GM12878 (cell line): Measurements from ENCODE around the gene SKA1. TPM values are rescaled to one million over a fixed set of nuclear protein-coding genes. Genes with fewer than 3 reads are reported as not detected.

Source experiments
- ATAC-seq: fragments of 200-7000 bp; cut with Tn5 transposase; 3 replicates; pipeline ENCODE4 v1.9.1; 2020; ENCODE audit warnings: mild to moderate bottlenecking, moderate library complexity
- BruUV-seq: library from RNA; stranded (reverse); fragments of 400-500 nt; replicated peaks from 2 replicates; lab custom pipeline; 2021; lab: Mats Ljungman, UMichigan
- CTCF ChIA-PET: fragments of 300-600 bp; sonication (Branson Sonifier 250); formaldehyde crosslinking; extraction: SDS; loops from one replicate; lab custom pipeline; 2021; ENCODE audit warnings: inconsistent platforms; lab: Yijun Ruan, JAX
- POLR2A ChIA-PET: fragments of 350-600 bp; formaldehyde crosslinking; extraction: SDS; loops from one replicate; lab custom pipeline; 2021; ENCODE audit warnings: inconsistent platforms; lab: Charles Lee
- RAD21 ChIA-PET: fragments of 300-600 bp; sonication (Branson Sonifier 250); formaldehyde crosslinking; loops from one replicate; lab custom pipeline; 2023; ENCODE audit warnings: antibody characterized with exemption; ENCODE audit not compliant: unreplicated experiment; lab: Charles Lee
- SMC1A ChIA-PET: fragments of 300-600 bp; sonication (Branson Sonifier 250); formaldehyde crosslinking; loops from one replicate; lab custom pipeline; 2023; ENCODE audit not compliant: unreplicated experiment, uncharacterized antibody; lab: Charles Lee
- DNase-seq: peaks from one replicate; pipeline ENCODE4 v3.0.0-alpha.2; 2011; ENCODE audit warnings: low read depth, low spot score
- FAIRE-seq: peaks from 3 replicates; lab custom pipeline; 2011; peaks lifted over from hg19 to GRCh38; lab: Jason Lieb, UNC
- H2AFZ ChIP-seq: 2 replicates; pipeline ENCODE4 v1.6.0; 2011; ENCODE audit warnings: low read depth, low read length, control low read depth; ENCODE audit not compliant: control insufficient read depth
- H3K27ac ChIP-seq: 2 replicates; pipeline ENCODE4 v1.5.1; 2011; ENCODE audit warnings: control low read depth; ENCODE audit not compliant: control insufficient read depth, insufficient read depth
- H3K27me3 ChIP-seq, 2 experiments: replicated peaks in 1 of 2; 2 replicates each; pipeline versions ENCODE4 v1.6.0 to v1.6.1; 2011; ENCODE audit warnings: low read length in 1 of 2; ENCODE audit not compliant: control insufficient read depth in 2 of 2, insufficient read depth in 2 of 2
- H3K36me3 ChIP-seq, 2 experiments: 2 replicates each; pipeline ENCODE4 v1.5.1; 2011; ENCODE audit warnings: low read length in 1 of 2; ENCODE audit not compliant: control insufficient read depth in 2 of 2, insufficient read depth in 2 of 2
- H3K4me1 ChIP-seq: 2 replicates; pipeline ENCODE4 v1.6.1; 2011; ENCODE audit warnings: mild to moderate bottlenecking, low read length, moderate library complexity, mixed read lengths; ENCODE audit not compliant: control insufficient read depth, insufficient read depth
- H3K4me2 ChIP-seq: 2 replicates; pipeline ENCODE4 v1.6.0; 2011; ENCODE audit warnings: control low read depth; ENCODE audit not compliant: control insufficient read depth, insufficient read depth
- H3K4me3 ChIP-seq: fragments of 200-600 bp; sonication (generic); 2 replicates; pipeline ENCODE4 v1.5.1; 2016
- H3K79me2 ChIP-seq: 2 replicates; pipeline ENCODE4 v1.6.0; 2011; ENCODE audit warnings: low read length; ENCODE audit not compliant: control insufficient read depth, insufficient read depth
- H3K9ac ChIP-seq: 2 replicates; pipeline ENCODE4 v1.8.0; 2011; ENCODE audit warnings: low read length, control low read depth, mixed read lengths; ENCODE audit not compliant: control insufficient read depth, insufficient read depth
- H3K9me3 ChIP-seq: replicated peaks from 3 replicates; pipeline ENCODE4 v1.5.1; 2011; ENCODE audit warnings: mild to moderate bottlenecking, low read length; ENCODE audit not compliant: control insufficient read depth, insufficient read depth
- H4K20me1 ChIP-seq: 2 replicates; pipeline ENCODE4 v1.6.0; 2011; ENCODE audit not compliant: control insufficient read depth, insufficient read depth
- BCL11A ChIP-seq: IDR thresholded peaks from 2 replicates; pipeline ENCODE4 v1.6.1; 2011; ENCODE audit warnings: low read depth, low read length
- BRCA1 ChIP-seq: IDR thresholded peaks from 2 replicates; pipeline ENCODE4 v1.6.1; 2011; ENCODE audit warnings: low read depth, low read length, improper control_type of control experiment
- CHD1 ChIP-seq: IDR thresholded peaks from 2 replicates; pipeline ENCODE4 v1.6.1; 2012; ENCODE audit warnings: low read depth, low read length, improper control_type of control experiment
- CREB1 ChIP-seq: IDR thresholded peaks from 2 replicates; pipeline ENCODE4 v1.6.1; 2012; ENCODE audit warnings: low read depth, mild to moderate bottlenecking, inconsistent platforms
- ESRRA ChIP-seq: IDR thresholded peaks from 2 replicates; pipeline ENCODE4 v1.6.1; 2012; ENCODE audit warnings: mild to moderate bottlenecking, low read length, improper control_type of control experiment
- EZH2 ChIP-seq: IDR thresholded peaks from 2 replicates; pipeline ENCODE4 v1.6.1; 2012; ENCODE audit warnings: low read depth, mild to moderate bottlenecking, control low read depth, inconsistent platforms, low read length, borderline replicate concordance; ENCODE audit not compliant: control insufficient read depth
- HDAC6 ChIP-seq: fragments of 200-600 bp; sonication (generic); IDR thresholded peaks from one replicate; pipeline ENCODE4 v1.8.0; 2017; ENCODE audit warnings: antibody characterized with exemption; ENCODE audit not compliant: unreplicated experiment
- KAT2A ChIP-seq: conservative IDR thresholded peaks from 2 replicates; pipeline ENCODE4 v1.6.1; 2011; ENCODE audit warnings: low read depth, low read length; ENCODE audit not compliant: control insufficient read depth
- MYC ChIP-seq: IDR thresholded peaks from 2 replicates; pipeline ENCODE4 v1.6.1; 2011; ENCODE audit warnings: mild to moderate bottlenecking, low read length, moderate library complexity, inconsistent platforms; ENCODE audit not compliant: insufficient read depth, insufficient replicate concordance, insufficient read length, severe bottlenecking
- POU2F2 ChIP-seq: IDR thresholded peaks from 3 replicates; pipeline ENCODE4 v1.6.1; 2011; ENCODE audit warnings: low read depth, mild to moderate bottlenecking, low read length, borderline replicate concordance
- RB1 ChIP-seq: fragments of 450-650 bp; formaldehyde crosslinking; IDR thresholded peaks from 2 replicates; pipeline ENCODE4 v1.6.1; 2017; ENCODE audit warnings: mild to moderate bottlenecking, borderline replicate concordance
- SREBF2 ChIP-seq: IDR thresholded peaks from 2 replicates; pipeline ENCODE4 v1.6.1; 2012; ENCODE audit warnings: mild to moderate bottlenecking, low read length
- TARDBP ChIP-seq: IDR thresholded peaks from 2 replicates; pipeline ENCODE4 v1.6.1; 2016; ENCODE audit warnings: borderline replicate concordance
- WRNIP1 ChIP-seq: IDR thresholded peaks from 2 replicates; pipeline ENCODE4 v1.6.1; 2011; ENCODE audit warnings: low read depth, low read length, improper control_type of control experiment, borderline replicate concordance
- ZNF24 ChIP-seq: fragments of 450-650 bp; IDR thresholded peaks from 2 replicates; pipeline ENCODE4 v1.6.1; 2017; ENCODE audit warnings: antibody characterized with exemption, mild to moderate bottlenecking
- ZNF274 ChIP-seq: IDR thresholded peaks from one replicate; pipeline ENCODE4 v1.8.0; 2011; ENCODE audit not compliant: insufficient read length, insufficient read depth
- WGBS: methylation state at CpG from one replicate; pipeline ENCODE4 v1.1.6; 2016; ENCODE audit warnings: low lambda C conversion rate; ENCODE audit not compliant: insufficient replicate concordance, insufficient coverage; ENCODE audit errors: missing lambda C conversion rate; 5-methylcytosine and 5-hydroxymethylcytosine counted together
- in situ Hi-C: fragments of 300-500 bp; cut with MboI; formaldehyde crosslinking; loops from 9 replicates; pipeline ENCODE4 v1.14.3; 2018; ENCODE audit warnings: mixed read lengths
- intact Hi-C: fragments of 100-400 bp; cut with micrococcal nuclease; formaldehyde crosslinking; loops from one replicate; pipeline ENCODE4 v1.14.2; 2022; ENCODE audit not compliant: unreplicated experiment
- polyA plus RNA-seq, 11 experiments: library from polyadenylated mRNA; depleted of rRNA in 4 of 11; unstranded in 6 of 11; stranded (reverse) in 5 of 11; fragments of >200 nt; fragmentation: Nextera tagmentation in 4 of 11; fragmentation: Illumina TruSeq in 1 of 11; extraction: Ambion mirVana in 4 of 11; extraction: Trizol in 1 of 11; gene quantifications; 1 replicate in 1 of 11; 2 replicates in 10 of 11; pipeline versions ENCODE4 v1.2.1 to v1.2.3, GENCODE V29; 2011 to 2016; ENCODE audit warnings: inconsistent platforms in 2 of 11, missing spikeins in 2 of 11, low read depth in 1 of 11
- total RNA-seq, 4 experiments: library from RNA; depleted of rRNA in 3 of 4; stranded (reverse); fragments of >200 nt in 3 of 4; fragmentation: Illumina TruSeq in 1 of 4; extraction: Trizol in 1 of 4; gene quantifications; 2 replicates each; pipeline versions ENCODE4 v1.2.1 to v1.2.3, GENCODE V29; 2013 to 2021
- TF ChIP-seq, protein P1 (sequence below): IDR thresholded peaks from 2 replicates; pipeline ENCODE4 v1.6.1; 2011; ENCODE audit warnings: low read depth, mild to moderate bottlenecking, low read length, moderate library complexity, borderline replicate concordance; ENCODE audit errors: extremely low read depth
- TF ChIP-seq, protein P2 (sequence below): fragments of 450-650 bp; IDR thresholded peaks from 2 replicates; pipeline ENCODE4 v1.6.1; 2017; ENCODE audit warnings: antibody characterized with exemption, mild to moderate bottlenecking, moderate library complexity
- TF ChIP-seq, protein P3 (sequence below): fragments of 450-650 bp; IDR thresholded peaks from 2 replicates; pipeline ENCODE4 v1.6.1; 2017; ENCODE audit warnings: low read depth, mild to moderate bottlenecking, moderate library complexity
- TF ChIP-seq, protein P4 (sequence below): fragments of 150-350 bp; IDR thresholded peaks from 2 replicates; pipeline ENCODE4 v1.6.1; 2014; ENCODE audit warnings: mild to moderate bottlenecking, low read depth, low read length

The SKA1 gene
- total and polyA plus RNA-seq, 10 of the 15 experiments (the other 5 are each of a cell fraction or from before 2014, with no cell fraction given), result 16.4 to 36.7 (median 31.1) TPM

DNA sequence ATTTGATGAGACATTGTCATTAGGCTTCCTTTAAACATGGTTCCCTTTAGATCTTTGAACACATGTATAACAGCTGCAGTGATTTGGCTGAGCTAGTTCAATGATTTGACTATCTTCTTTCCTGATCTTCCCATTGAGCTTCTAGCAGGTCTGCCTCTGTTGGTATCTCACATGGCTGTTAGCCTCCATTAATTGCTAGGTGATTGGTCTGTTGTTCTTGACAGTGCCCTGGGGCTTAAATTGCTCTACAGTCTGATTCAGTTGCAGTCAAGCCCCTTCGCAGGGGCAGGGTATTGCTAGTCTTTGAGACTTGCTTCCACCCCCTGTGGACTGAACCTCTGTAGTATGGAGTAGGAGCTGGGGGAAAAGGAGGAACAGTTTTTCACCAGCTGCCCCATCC, 24.1 kb downstream of the SKA1 start:
- intact Hi-C loops (no loop called here), in situ Hi-C loops (no loop called here)
- no peaks in the 10 kb centered on the region for H3K4me1 ChIP-seq
- 92% methylated on average over 1 of the region's 1 CpG for WGBS
- H4K20me1 ChIP-seq, result no peaks in the 10 kb centered on the region
- ChIA-PET RAD21 (no interaction called here), SMC1A (no interaction called here), POLR2A (no interaction called here), CTCF (no interaction called here)
- H3K4me2 ChIP-seq, result no peak overlapping the region
- DNase-seq (no peak), FAIRE-seq (no peak), ATAC-seq (no peak)
- no peak overlapping the region for H3K4me3 ChIP-seq
- no peaks in the 10 kb centered on the region for H3K79me2 ChIP-seq
- H3K9ac ChIP-seq, result no peak overlapping the region
- peaks cover 0 to 3% of the 10 kb centered on the region in 2 experiments; a peak in 1 of 4 replicates for H3K27me3 ChIP-seq
- no peak overlapping the region for H2AFZ ChIP-seq
- H3K27ac ChIP-seq, result no peak overlapping the region
- BruUV-seq, result no TSS peak
- no peak for TF ChIP-seq KAT2A
- TF ChIP-seq ZNF24, result no peak
- TF ChIP-seq TARDBP, result no peak
- TF ChIP-seq, protein P1, sequence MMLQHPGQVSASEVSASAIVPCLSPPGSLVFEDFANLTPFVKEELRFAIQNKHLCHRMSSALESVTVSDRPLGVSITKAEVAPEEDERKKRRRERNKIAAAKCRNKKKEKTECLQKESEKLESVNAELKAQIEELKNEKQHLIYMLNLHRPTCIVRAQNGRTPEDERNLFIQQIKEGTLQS, result no peak
- TF ChIP-seq BRCA1, result no peak
- no peak for TF ChIP-seq HDAC6
- TF ChIP-seq CHD1, result no peak
- TF ChIP-seq WRNIP1, result no peak
- TF ChIP-seq EZH2, result no peak
- TF ChIP-seq, protein P2, sequence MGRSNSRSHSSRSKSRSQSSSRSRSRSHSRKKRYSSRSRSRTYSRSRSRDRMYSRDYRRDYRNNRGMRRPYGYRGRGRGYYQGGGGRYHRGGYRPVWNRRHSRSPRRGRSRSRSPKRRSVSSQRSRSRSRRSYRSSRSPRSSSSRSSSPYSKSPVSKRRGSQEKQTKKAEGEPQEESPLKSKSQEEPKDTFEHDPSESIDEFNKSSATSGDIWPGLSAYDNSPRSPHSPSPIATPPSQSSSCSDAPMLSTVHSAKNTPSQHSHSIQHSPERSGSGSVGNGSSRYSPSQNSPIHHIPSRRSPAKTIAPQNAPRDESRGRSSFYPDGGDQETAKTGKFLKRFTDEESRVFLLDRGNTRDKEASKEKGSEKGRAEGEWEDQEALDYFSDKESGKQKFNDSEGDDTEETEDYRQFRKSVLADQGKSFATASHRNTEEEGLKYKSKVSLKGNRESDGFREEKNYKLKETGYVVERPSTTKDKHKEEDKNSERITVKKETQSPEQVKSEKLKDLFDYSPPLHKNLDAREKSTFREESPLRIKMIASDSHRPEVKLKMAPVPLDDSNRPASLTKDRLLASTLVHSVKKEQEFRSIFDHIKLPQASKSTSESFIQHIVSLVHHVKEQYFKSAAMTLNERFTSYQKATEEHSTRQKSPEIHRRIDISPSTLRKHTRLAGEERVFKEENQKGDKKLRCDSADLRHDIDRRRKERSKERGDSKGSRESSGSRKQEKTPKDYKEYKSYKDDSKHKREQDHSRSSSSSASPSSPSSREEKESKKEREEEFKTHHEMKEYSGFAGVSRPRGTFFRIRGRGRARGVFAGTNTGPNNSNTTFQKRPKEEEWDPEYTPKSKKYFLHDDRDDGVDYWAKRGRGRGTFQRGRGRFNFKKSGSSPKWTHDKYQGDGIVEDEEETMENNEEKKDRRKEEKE, result no peak
- TF ChIP-seq, protein P3, sequence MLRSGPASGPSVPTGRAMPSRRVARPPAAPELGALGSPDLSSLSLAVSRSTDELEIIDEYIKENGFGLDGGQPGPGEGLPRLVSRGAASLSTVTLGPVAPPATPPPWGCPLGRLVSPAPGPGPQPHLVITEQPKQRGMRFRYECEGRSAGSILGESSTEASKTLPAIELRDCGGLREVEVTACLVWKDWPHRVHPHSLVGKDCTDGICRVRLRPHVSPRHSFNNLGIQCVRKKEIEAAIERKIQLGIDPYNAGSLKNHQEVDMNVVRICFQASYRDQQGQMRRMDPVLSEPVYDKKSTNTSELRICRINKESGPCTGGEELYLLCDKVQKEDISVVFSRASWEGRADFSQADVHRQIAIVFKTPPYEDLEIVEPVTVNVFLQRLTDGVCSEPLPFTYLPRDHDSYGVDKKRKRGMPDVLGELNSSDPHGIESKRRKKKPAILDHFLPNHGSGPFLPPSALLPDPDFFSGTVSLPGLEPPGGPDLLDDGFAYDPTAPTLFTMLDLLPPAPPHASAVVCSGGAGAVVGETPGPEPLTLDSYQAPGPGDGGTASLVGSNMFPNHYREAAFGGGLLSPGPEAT, result no peak
- no peak for TF ChIP-seq SREBF2
- TF ChIP-seq MYC, result no peak
- TF ChIP-seq ESRRA, result no peak
- TF ChIP-seq CREB1, result no peak
- no peak for TF ChIP-seq POU2F2
- TF ChIP-seq BCL11A, result no peak
- no peak for TF ChIP-seq ZNF274
- TF ChIP-seq, protein P4, sequence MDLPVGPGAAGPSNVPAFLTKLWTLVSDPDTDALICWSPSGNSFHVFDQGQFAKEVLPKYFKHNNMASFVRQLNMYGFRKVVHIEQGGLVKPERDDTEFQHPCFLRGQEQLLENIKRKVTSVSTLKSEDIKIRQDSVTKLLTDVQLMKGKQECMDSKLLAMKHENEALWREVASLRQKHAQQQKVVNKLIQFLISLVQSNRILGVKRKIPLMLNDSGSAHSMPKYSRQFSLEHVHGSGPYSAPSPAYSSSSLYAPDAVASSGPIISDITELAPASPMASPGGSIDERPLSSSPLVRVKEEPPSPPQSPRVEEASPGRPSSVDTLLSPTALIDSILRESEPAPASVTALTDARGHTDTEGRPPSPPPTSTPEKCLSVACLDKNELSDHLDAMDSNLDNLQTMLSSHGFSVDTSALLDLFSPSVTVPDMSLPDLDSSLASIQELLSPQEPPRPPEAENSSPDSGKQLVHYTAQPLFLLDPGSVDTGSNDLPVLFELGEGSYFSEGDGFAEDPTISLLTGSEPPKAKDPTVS, result no peak
- TF ChIP-seq RB1, result no peak
- TF ChIP-seq, all 136 proteins: peak for 0
- Histone ChIP-seq H3K9me3 (no peaks in the 10 kb centered on the region), H3K36me3 (no peaks in the 10 kb centered on the region)
